CD4-positive, alpha-beta T cell treated with Interleukin-4 for 4 hours (primary cell): ENCODE results near the gene DAP.
"Not testable (repeated sequence)": the region's sequence is repeated elsewhere in the genome, so short reads cannot be mapped to it uniquely, and the experiment has no call there.

ENCODE experiments used
- DNase-seq: peaks from one replicate; pipeline ENCODE4 v3.0.0-alpha.2; 2020

Gene DAP

GRCh38 chr5:10648806-10649665 lies 112.0 kb downstream of the DAP start:
- no peak for DNase-seq

- no peak for DNase-seq
Measured at GRCh38 chr5:10647640-10648039, 113.4 kb downstream of the DAP start.

GRCh38 chr5:10645671-10646070 lies 115.4 kb downstream of the DAP start:
- no peak for DNase-seq

GRCh38 chr5:10645146-10645545 lies 115.9 kb downstream of the DAP start:
- no peak for DNase-seq

DNA sequence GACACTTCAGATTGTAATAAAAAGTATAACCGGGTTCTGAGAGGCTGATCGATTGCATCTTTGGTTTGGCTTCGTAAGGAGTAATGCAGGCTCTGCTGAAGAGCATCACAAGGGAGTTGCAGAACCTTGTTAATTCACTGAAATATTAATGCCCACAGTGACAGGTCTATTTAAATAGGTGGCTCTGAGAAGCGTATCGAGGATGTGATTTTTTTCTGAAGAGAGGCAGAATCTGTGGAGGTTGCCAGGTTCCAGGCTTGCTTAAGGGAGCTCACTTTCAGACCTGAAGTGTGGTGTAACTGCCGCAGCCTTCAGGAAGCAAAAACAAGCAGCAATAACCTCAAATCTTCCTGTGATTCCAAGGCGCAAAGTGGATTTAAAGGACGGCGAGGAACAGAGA lies 116.8 kb downstream of the DAP start:
- DNase-seq = no peak

DNA sequence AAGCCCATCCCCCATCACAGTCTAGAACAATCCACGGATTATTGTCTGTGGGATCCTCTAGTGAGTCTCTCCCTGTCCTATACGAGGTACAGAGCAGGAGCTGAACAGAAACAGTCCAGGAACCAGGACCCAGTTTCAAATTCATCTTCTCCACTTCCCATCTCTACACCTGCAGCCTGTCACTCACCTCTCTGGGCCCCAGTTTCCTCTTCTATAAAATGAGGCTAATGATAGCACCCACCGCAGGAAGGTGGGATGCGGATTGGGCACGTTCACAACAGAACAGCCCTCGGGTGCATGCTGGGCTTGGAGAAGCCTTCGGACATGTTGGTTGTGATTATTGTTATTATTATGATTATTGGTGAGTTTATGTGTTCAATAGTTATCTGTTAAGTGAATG lies 118.7 kb downstream of the DAP start:
- DNase-seq = no peak

DNA sequence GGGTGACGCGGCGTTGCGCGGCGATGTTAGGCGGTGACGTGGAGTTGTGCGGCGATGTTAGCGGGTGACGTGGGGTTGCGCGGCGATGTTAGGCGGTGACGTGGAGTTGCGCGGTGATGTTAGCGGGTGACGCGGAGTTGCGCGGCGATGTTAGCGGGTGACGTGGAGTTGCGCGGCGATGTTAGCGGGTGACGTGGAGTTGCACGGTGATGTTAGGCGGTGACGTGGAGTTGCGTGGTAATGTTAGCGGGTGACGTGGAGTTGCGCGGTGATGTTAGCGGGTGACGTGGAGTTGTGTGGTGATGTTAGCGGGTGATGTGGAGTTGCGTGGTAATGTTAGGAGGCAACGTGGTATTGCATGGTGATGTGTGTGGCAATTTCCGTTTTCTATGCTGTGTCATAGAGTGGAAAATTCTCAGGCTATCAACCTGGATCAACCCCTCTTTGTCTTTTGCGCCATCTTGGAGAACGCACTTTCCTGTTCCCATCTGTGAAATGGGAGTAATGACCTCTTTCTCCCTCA lies 121.1 kb downstream of the DAP start:
- DNase-seq = no peak

DNA sequence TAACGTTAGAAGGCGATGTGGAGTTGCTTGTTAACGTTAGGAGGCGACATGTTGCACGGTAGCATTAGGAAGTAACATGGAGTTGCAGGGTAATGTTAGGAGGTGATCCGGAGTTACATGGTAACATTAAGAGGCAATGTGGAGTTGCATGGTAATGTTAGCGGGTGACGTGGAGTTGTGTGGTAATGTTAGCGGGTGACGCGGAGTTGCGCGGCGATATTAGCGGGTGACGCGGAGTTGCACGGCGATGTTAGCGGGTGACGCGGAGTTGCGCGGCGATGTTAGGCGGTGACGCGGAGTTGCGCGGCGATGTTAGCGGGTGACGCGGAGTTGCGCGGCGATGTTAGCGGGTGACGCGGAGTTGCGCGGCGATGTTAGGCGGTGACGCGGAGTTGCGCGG lies 122.3 kb downstream of the DAP start:
- DNase-seq = not testable (repeated sequence)

GRCh38 chr5:10637944-10638343 lies 123.1 kb downstream of the DAP start:
- no peak for DNase-seq

DNA sequence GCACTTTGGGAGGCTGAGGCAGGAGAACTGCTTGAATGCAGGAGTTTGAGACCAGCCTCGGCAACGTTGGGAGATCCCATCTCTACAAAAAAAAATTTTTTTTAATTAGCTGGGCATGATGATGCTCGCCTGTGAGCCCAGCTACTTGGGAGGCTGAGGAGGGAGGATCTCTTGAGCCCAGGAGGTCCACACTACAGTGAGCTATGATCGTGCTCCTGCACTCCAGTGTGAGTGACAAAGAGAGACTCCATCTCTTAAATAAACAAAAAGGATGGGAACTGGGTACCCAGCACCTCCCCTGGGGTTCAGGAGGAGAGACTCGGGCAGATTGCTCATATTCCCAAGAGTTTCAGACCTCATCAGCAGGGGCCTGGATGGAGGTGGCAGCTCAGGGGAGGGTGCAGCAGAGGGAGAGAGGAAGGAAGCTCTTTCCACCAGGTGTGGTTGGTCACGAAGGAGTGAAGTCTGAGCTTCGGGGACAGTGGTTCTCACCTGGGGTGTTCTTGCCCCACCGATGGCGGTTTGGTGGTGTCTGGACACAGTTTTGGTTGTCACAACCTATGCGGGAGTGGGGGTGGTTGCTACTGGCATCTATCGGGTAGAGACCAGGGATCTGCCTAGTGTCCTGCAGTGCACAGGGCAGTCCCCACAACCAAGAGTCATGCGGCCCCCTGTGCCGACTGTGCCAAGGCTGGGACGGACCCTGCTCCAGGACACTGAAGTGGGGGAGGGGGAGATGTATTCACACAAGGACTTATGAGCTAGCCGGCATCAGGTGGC lies 124.5 kb downstream of the DAP start:
- no peak for DNase-seq

- DNase-seq = no peak
Measured at GRCh38 chr5:10635867-10636350, 125.1 kb downstream of the DAP start.

- DNase-seq = peak; percentile 66
Measured at GRCh38 chr5:10635257-10635866, 125.7 kb downstream of the DAP start.

DNA sequence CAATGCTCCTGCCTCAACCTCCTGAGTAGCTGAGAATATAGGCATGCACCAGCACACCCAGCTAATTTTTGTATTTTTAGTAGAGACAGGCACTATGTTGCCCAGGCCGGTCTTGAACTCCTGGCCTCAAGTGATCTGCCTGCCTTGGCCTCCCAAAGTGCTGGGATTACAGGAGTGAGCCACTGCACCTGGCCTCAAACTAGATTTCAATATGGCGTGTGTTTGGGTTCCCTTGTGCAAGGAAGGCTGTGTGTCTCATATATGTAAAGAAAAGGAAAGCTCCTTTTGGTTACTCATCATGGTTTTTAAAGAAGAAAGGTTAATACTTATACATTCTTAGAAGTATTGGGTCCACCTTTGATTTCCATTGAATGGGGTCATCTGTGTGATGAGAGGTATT lies 126.5 kb downstream of the DAP start:
- DNase-seq = no peak

DNA sequence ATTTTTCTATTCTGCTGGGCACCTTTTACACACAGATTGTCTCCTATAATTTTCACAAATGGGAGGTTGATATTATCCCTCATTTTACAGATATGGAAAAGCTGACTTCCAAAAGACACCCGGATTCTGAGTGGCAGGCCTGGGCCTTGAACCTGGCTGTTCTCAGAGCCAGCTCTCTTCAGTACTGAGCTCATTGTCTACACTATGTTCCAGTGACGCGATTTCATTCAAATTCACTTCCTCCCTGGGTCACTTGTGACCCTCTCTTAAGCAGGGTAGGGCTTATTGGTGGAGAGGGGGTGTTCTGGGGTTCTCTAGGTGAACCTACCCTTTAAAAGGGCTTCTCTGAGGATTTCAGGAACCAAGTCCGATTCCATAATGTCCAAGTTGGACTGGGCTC lies 127.0 kb downstream of the DAP start:
- no peak for DNase-seq

DNA sequence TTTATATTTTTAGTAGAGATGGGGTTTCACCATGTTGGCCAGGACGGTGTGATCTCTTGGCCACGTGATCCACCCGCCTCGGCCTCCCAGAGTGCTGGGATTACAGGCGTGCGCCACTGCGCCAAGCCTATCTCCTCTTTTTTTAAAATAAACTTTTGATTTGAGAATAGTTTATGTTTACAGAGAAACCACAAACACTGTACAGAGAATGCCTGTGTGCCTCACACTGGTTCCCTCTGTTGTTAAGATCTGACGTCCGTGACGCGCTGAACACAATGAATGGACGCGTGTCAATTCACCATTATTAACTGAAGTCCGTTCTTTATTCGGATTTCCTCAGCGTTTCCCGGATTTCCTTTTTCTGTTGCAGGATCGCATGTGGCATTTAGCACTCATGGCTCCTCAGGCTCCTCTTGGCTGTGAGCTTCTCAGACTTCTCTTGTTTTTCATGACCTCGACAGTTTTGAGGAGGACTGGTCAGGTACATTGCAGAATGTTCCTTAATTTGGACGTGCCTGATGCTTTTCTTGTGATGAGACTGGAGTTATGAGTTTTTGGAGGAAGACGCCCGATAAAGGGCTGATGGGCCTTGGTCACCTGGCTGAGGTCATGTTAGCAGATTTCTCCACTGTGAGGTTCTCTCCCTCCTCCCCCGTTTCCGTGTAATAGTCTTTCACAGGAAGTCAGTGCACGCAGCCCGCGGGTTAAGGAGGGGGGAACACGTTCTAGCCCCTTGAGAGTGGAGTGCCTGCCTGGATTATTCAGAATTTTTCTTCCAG lies 127.6 kb downstream of the DAP start:
- DNase-seq = peak; percentile 46

- DNase-seq = peak; percentile 33
Measured at GRCh38 chr5:10632110-10632761, 128.8 kb downstream of the DAP start.

DNA sequence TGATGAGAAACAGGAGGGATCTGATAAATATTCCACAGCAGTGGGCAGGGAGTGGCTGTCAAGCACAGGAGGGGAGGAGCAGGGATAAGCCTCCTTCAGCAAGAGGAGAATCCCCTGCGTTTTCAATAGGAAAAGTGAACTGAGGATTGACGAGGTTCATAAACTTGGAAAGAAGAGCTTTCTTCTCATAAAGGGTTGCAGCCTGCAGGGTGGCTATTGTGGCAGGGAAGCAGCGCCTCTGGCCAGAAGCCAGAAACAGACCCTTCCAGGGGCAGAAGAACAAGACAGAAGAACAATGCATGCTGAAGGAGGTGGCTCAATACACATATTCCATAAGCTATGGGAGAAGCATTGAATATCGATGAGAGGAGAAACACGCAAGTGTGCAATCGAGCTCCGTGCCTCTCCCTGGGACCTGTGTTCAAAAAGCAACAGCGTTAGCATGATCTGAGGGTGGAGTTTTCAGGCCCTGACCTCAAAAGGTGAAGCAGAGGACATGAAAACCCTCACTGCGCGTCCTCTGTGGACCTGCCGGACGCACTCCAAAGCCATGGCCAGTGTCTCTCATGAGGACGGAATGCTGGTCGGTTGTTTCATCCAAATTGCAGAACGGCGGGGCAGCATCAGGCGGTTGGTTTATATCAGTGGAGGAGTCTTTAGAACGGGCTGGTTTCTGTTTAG lies 129.6 kb downstream of the DAP start:
- no peak for DNase-seq

- not testable (repeated sequence) for DNase-seq
Measured at GRCh38 chr5:10630744-10631143, 130.3 kb downstream of the DAP start.

GRCh38 chr5:10630126-10630525 lies 130.9 kb downstream of the DAP start:
- DNase-seq = no peak

DNA sequence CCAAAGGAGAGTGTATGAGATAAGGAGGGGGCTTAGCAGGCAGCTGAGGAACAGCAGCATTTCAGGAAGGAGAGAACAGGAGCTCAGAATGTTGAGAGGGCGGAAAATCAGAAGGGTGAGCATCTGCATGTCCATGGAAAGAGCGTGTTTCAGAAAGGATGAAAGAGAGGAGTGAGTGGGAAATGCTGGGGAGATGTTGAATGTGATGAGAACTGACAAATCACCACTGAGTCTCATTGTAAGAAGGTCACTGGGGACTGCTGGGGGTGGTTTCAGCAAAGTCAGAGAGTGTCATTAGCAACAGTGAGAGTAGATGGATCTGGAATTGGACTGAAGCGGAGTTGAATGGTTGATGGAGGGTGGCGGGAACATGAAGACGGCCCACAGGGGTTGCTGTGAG lies 131.4 kb downstream of the DAP start:
- no peak for DNase-seq
